ENCODE data around the gene CSNK2A3. TPM values are rescaled to one million over a fixed set of nuclear protein-coding genes. Genes with fewer than 3 reads are reported as not detected.
A peak's percentile ranks its signal among the peaks of the same experiment; 100 is the strongest.

Gene CSNK2A3
- total RNA-seq, 1 donor from 2014 or later: 4.3 TPM

DNA sequence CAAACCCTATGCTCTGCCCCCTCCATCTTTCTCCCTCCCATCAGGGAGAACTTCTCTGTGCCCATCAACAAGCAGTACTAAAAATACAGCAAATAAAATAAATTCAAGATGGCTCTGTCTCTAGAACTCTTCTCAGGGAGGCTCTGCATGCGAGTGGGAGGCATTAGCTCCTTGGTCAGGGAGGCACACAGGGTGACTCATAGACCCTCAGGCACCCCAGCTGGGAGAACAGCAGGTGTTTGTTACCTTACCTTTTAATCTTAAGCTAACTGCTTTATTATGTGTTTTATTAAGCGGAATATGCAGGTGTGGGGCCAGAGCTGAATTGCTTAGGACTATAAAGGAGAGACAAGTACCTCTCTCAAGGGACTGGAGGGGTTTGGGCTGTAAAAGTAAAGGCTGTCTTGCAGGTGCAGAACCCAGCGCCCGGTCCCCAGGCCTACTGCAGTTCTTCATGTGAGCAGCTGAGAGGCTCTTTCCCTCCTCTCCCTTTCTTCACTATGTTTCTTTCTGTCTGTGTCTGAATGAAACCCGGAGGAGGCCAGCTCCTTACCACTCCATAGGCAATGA is 20.8 kb downstream of the CSNK2A3 start:
- H3K4me3 Mint-ChIP-seq (ENCODE audit: unreplicated experiment): no peak overlapping the region
- DNase-seq (ENCODE audit: low spot score): no peak

DNA sequence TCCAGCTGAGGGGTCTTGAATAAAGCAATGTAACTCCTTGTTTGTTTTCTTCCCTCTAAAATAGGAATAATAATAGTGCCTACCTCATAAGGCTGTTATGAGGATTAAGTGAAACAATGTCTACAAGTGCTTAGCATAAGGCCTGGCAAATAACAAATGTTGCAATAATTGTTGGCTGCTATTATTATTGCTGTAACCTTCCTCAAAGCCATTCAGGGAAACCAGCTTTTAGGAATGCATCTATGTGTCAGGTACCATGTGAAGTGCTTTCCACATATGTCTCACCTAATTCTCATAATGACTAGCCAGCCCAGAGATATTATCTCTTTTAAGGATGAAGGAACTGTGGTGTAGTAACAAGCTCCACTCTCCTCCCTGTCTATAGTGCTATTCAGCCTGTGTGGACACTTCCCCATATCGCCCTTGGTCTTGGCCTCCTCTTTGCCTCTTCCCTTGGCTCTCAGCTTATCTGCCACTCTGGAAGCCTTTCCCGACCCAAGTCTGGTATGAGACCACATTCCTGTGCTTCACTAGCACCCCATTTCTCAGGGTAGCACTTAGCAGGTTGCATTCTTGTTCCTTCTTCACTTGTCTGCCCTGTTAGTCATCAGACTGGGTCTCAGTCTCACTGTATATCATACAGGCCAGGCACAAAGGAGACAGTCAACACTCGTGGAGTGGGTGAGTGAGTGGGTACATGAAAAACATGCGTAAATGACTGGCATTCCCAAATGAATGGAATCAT is 23.8 kb downstream of the CSNK2A3 start:
- Mint-ChIP-seq H3K27me3 (ENCODE audit: unreplicated experiment) (peaks cover 1% of the 10 kb centered on the region), H3K9me3 (ENCODE audit: unreplicated experiment) (no peaks in the 10 kb centered on the region), H3K4me1 (ENCODE audit: unreplicated experiment) (no peaks in the 10 kb centered on the region), H3K36me3 (ENCODE audit: low read depth, unreplicated experiment) (peaks cover 80% of the 10 kb centered on the region), H3K27ac (ENCODE audit: unreplicated experiment) (no peak overlapping the region), H3K4me3 (ENCODE audit: unreplicated experiment) (no peak overlapping the region)
- DNase-seq (ENCODE audit: low spot score): no peak
- TF ChIP-seq, protein P1, sequence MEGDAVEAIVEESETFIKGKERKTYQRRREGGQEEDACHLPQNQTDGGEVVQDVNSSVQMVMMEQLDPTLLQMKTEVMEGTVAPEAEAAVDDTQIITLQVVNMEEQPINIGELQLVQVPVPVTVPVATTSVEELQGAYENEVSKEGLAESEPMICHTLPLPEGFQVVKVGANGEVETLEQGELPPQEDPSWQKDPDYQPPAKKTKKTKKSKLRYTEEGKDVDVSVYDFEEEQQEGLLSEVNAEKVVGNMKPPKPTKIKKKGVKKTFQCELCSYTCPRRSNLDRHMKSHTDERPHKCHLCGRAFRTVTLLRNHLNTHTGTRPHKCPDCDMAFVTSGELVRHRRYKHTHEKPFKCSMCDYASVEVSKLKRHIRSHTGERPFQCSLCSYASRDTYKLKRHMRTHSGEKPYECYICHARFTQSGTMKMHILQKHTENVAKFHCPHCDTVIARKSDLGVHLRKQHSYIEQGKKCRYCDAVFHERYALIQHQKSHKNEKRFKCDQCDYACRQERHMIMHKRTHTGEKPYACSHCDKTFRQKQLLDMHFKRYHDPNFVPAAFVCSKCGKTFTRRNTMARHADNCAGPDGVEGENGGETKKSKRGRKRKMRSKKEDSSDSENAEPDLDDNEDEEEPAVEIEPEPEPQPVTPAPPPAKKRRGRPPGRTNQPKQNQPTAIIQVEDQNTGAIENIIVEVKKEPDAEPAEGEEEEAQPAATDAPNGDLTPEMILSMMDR (IDR thresholded peaks at IDR 0.05; ENCODE audit: unreplicated experiment): no peak

More for the DNA sequence above, 20.8 kb downstream of the CSNK2A3 start:
- TF ChIP-seq, protein P1 (IDR thresholded peaks at IDR 0.05; ENCODE audit: unreplicated experiment): no peak
- Mint-ChIP-seq H3K9me3 (ENCODE audit: unreplicated experiment) (no peaks in the 10 kb centered on the region), H3K4me1 (ENCODE audit: unreplicated experiment) (peaks cover 12% of the 10 kb centered on the region), H3K27ac (ENCODE audit: unreplicated experiment) (no peak overlapping the region), H3K27me3 (ENCODE audit: unreplicated experiment) (peaks cover 3% of the 10 kb centered on the region), H3K36me3 (ENCODE audit: low read depth, unreplicated experiment) (peaks cover 61% of the 10 kb centered on the region)

DNA sequence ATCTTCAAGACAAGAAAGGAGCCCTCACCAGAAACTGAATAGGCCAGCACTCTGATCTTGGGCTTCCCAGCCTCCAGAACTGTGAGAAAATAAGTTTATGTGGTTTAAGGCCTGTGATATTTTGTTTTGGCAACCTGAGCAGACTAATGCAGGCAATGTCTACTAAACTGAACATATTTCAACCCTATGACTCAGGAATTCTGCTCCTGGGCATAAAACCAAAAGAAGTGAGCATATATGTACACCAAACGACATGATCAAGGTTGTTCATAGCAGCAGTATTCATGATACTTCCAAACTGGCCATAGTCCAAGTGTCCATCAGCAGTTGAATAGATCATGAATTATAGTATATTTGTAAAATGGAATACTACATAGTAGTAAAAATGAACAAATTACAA is 29.0 kb downstream of the CSNK2A3 start:
- DNase-seq (ENCODE audit: low spot score): no peak
- H3K27me3 Mint-ChIP-seq (ENCODE audit: unreplicated experiment): no peaks in the 10 kb centered on the region
- H3K4me3 Mint-ChIP-seq (ENCODE audit: unreplicated experiment): peak overlapping the region; percentile 50
- TF ChIP-seq, protein P1 (IDR thresholded peaks at IDR 0.05; ENCODE audit: unreplicated experiment): no peak
- H3K27ac Mint-ChIP-seq (ENCODE audit: unreplicated experiment): no peak overlapping the region
- H3K4me1 Mint-ChIP-seq (ENCODE audit: unreplicated experiment): peaks cover 9% of the 10 kb centered on the region
- no peaks in the 10 kb centered on the region for H3K9me3 Mint-ChIP-seq (ENCODE audit: unreplicated experiment)
- H3K36me3 Mint-ChIP-seq (ENCODE audit: low read depth, unreplicated experiment): peaks cover 70% of the 10 kb centered on the region

DNA sequence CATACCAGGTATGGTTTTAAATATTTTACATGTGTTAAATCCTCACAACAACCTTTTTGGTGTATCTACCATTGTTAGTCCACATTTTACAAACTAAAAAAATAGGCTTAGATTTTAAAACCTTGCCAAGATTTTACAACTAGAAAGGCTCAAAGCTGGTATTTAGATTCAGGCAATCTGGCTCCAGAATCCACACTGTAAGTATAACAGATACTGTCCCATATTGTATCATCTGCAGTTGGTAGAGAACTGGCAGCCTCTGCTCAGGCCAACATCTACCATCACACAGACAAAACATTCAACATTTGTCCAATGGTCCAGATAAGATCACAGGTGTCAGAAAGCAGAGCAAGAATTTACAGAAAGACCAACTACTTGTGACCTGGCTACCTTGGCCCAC is 30.9 kb downstream of the CSNK2A3 start:
- H3K4me1 Mint-ChIP-seq (ENCODE audit: unreplicated experiment): peaks cover 21% of the 10 kb centered on the region
- H3K36me3 Mint-ChIP-seq (ENCODE audit: low read depth, unreplicated experiment): peaks cover 63% of the 10 kb centered on the region
- no peak overlapping the region for H3K27ac Mint-ChIP-seq (ENCODE audit: unreplicated experiment)
- DNase-seq (ENCODE audit: low spot score): no peak
- H3K9me3 Mint-ChIP-seq (ENCODE audit: unreplicated experiment): no peaks in the 10 kb centered on the region
- no peak overlapping the region for H3K4me3 Mint-ChIP-seq (ENCODE audit: unreplicated experiment)
- TF ChIP-seq, protein P1 (IDR thresholded peaks at IDR 0.05; ENCODE audit: unreplicated experiment): no peak
- H3K27me3 Mint-ChIP-seq (ENCODE audit: unreplicated experiment): peaks cover 5% of the 10 kb centered on the region

DNA sequence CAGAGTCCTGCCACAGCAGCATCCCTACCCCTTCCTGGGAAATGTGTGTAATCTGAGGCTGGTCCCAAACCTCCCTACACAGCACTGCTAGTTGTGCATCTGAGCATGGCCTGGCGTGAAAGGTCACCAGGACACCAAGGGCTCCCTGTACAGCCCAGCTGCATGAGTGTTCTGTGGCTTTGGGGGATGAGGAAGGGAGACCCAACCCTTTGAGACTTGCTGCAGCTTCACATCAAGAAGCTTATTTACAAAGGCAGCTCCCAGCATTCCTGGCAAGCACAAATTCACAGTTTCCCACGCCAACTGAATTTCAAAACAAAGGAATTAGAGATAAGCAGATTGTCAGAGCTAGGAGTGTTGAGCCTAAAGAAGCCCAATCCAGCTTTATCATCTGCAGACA is 32.2 kb downstream of the CSNK2A3 start:
- H3K27ac Mint-ChIP-seq (ENCODE audit: unreplicated experiment): peak overlapping the region; percentile 80
- H3K4me3 Mint-ChIP-seq (ENCODE audit: unreplicated experiment): no peak overlapping the region
- H3K36me3 Mint-ChIP-seq (ENCODE audit: low read depth, unreplicated experiment): peaks cover 54% of the 10 kb centered on the region
- peaks cover 30% of the 10 kb centered on the region for H3K4me1 Mint-ChIP-seq (ENCODE audit: unreplicated experiment)
- no peak for DNase-seq (ENCODE audit: low spot score)
- H3K27me3 Mint-ChIP-seq (ENCODE audit: unreplicated experiment): peaks cover 5% of the 10 kb centered on the region
- TF ChIP-seq, protein P1 (IDR thresholded peaks at IDR 0.05; ENCODE audit: unreplicated experiment): no peak
- H3K9me3 Mint-ChIP-seq (ENCODE audit: unreplicated experiment): no peaks in the 10 kb centered on the region

Data from endothelial cell (in vitro differentiated cells).